ENCODE data around the gene KLF1. TPM values are rescaled to one million over a fixed set of nuclear protein-coding genes. Genes with fewer than 3 reads are reported as not detected.

KLF1 gene
- total and polyA plus RNA-seq, 2 donors (not counting 1 experiment from before 2014, with no cell fraction given) = not detected

GRCh38 chr19:12882589-12882988 lies 4.4 kb downstream of the KLF1 start:
- Histone ChIP-seq H4K20me1 (ENCODE audit: control insufficient read depth, extremely low read depth, insufficient read depth, low read length) (no peaks in the 10 kb centered on the region), H3K9ac (ENCODE audit: insufficient read depth, low read length) (no peak overlapping the region), H3K9me3 (ENCODE audit: control insufficient read depth, insufficient read depth, low read depth, low read length) (no peaks in the 10 kb centered on the region), H3K27ac (ENCODE audit: insufficient read depth, low read length) (no peak overlapping the region), H3K4me1 (ENCODE audit: control insufficient read depth, extremely low read depth, insufficient read depth, low read length) (no peaks in the 10 kb centered on the region), H3K27me3 (ENCODE audit: control insufficient read depth, insufficient read depth, low read length) (peaks cover 20% of the 10 kb centered on the region), H3K79me2 (ENCODE audit: control insufficient read depth, insufficient read depth, low read length) (no peaks in the 10 kb centered on the region), H3K36me3 (ENCODE audit: control insufficient read depth, insufficient read depth, low read length) (no peaks in the 10 kb centered on the region), H3K4me2 (ENCODE audit: extremely low read depth, insufficient read depth, low read length) (no peak overlapping the region), H2AFZ (ENCODE audit: low read length) (no peak overlapping the region), H3K4me3 (replicated peaks in 1 of 4; ENCODE audit: control extremely low read depth in 1 of 4, insufficient read depth in 1 of 4, low read depth in 3 of 4, low read length in 4 of 4) (no peak overlapping the region)
- no peak for DNase-seq (ENCODE audit: low read depth in 2 of 2)
- TF ChIP-seq CTCF (conservative IDR thresholded peaks at IDR 0.05 in 1 of 2, IDR thresholded peaks at IDR 0.05 in 1 of 2; ENCODE audit: low read depth in 1 of 2, low read length in 2 of 2) (no peak), EZH2 (IDR thresholded peaks at IDR 0.05; ENCODE audit: low read length, missing control alignments) (no peak)

GRCh38 chr19:12881172-12881808 lies 5.7 kb downstream of the KLF1 start, which contains the start of gene DNASE2:
Gene DNASE2 (minus strand): TSS chr19:12881449. CDS start chr19:12881375, 74 bp downstream.
- Histone ChIP-seq H3K4me3 (replicated peaks in 1 of 4; ENCODE audit: control extremely low read depth in 1 of 4, insufficient read depth in 1 of 4, low read depth in 3 of 4, low read length in 4 of 4) (peak within 1 kb of the TSS; percentile 77 to 98 (median 92)), H3K4me2 (ENCODE audit: extremely low read depth, insufficient read depth, low read length) (peak within 1 kb of the TSS; percentile 89), H3K36me3 (ENCODE audit: control insufficient read depth, insufficient read depth, low read length) (no peaks in the 10 kb centered on the region), H4K20me1 (ENCODE audit: control insufficient read depth, extremely low read depth, insufficient read depth, low read length) (no peaks in the 10 kb centered on the region), H2AFZ (ENCODE audit: low read length) (peak within 1 kb of the TSS; percentile 84), H3K79me2 (ENCODE audit: control insufficient read depth, insufficient read depth, low read length) (no peaks in the 10 kb centered on the region), H3K9ac (ENCODE audit: insufficient read depth, low read length) (peak within 1 kb of the TSS; percentile 61), H3K27ac (ENCODE audit: insufficient read depth, low read length) (peak within 1 kb of the TSS; percentile 26), H3K4me1 (ENCODE audit: control insufficient read depth, extremely low read depth, insufficient read depth, low read length) (no peaks in the 10 kb centered on the region), H3K27me3 (ENCODE audit: control insufficient read depth, insufficient read depth, low read length) (peaks cover 11% of the 10 kb centered on the region), H3K9me3 (ENCODE audit: control insufficient read depth, insufficient read depth, low read depth, low read length) (no peaks in the 10 kb centered on the region)
- TF ChIP-seq EZH2 (IDR thresholded peaks at IDR 0.05; ENCODE audit: low read length, missing control alignments) (no peak), CTCF (conservative IDR thresholded peaks at IDR 0.05 in 1 of 2, IDR thresholded peaks at IDR 0.05 in 1 of 2; ENCODE audit: low read depth in 1 of 2, low read length in 2 of 2) (no peak)
- DNase-seq (ENCODE audit: low read depth in 2 of 2) = peak; percentile 89 to 91

GRCh38 chr19:12880551-12881171 lies 6.3 kb downstream of the KLF1 start:
- H3K9ac ChIP-seq (ENCODE audit: insufficient read depth, low read length) = peak overlapping the region; percentile 61
- H3K4me1 ChIP-seq (ENCODE audit: control insufficient read depth, extremely low read depth, insufficient read depth, low read length) = no peaks in the 10 kb centered on the region
- no peak for TF ChIP-seq CTCF (conservative IDR thresholded peaks at IDR 0.05 in 1 of 2, IDR thresholded peaks at IDR 0.05 in 1 of 2; ENCODE audit: low read depth in 1 of 2, low read length in 2 of 2)
- TF ChIP-seq EZH2 (IDR thresholded peaks at IDR 0.05; ENCODE audit: low read length, missing control alignments) = no peak
- H3K79me2 ChIP-seq (ENCODE audit: control insufficient read depth, insufficient read depth, low read length) = no peaks in the 10 kb centered on the region
- peak overlapping the region; percentile 77 to 98 (median 92) for H3K4me3 ChIP-seq (replicated peaks in 1 of 4; ENCODE audit: control extremely low read depth in 1 of 4, insufficient read depth in 1 of 4, low read depth in 3 of 4, low read length in 4 of 4)
- H2AFZ ChIP-seq (ENCODE audit: low read length) = peak overlapping the region; percentile 84
- no peaks in the 10 kb centered on the region for H4K20me1 ChIP-seq (ENCODE audit: control insufficient read depth, extremely low read depth, insufficient read depth, low read length)
- no peaks in the 10 kb centered on the region for H3K9me3 ChIP-seq (ENCODE audit: control insufficient read depth, insufficient read depth, low read depth, low read length)
- no peaks in the 10 kb centered on the region for H3K36me3 ChIP-seq (ENCODE audit: control insufficient read depth, insufficient read depth, low read length)
- peak; percentile 17 to 27 for DNase-seq (ENCODE audit: low read depth in 2 of 2)
- peak overlapping the region; percentile 89 for H3K4me2 ChIP-seq (ENCODE audit: extremely low read depth, insufficient read depth, low read length)
- H3K27me3 ChIP-seq (ENCODE audit: control insufficient read depth, insufficient read depth, low read length) = peaks cover 10% of the 10 kb centered on the region
- H3K27ac ChIP-seq (ENCODE audit: insufficient read depth, low read length) = peak overlapping the region; percentile 26
